ENCODE data around the gene WDFY2.

Gene WDFY2

DNA sequence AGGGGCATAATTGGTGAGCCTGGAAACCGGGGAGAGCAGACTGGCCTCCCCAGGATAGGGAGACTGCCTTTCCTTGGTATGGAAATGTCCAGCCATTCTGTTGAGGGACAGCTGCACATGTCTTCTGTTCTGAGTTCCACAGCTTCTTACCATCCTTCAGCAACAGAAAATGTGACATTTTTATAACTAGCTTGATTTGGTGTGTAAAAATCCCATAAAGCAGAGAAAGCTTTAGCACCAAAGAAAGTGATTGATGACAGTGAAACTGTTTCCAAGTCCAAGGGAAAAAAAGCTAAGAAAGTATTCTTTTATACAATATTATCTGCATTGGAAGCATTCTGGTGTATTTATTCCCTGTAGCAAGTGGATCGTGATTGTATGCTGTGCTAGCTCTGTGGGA lies 157.8 kb downstream of the WDFY2 start:
- no peak for DNase-seq

- no peak for DNase-seq
Measured at GRCh38 chr13:51742611-51743010, 158.3 kb downstream of the WDFY2 start.

- no peak for DNase-seq
Measured at GRCh38 chr13:51745243-51745642, 161.0 kb downstream of the WDFY2 start.

GRCh38 chr13:51746802-51747201 lies 162.5 kb downstream of the WDFY2 start:
- no peak for DNase-seq

DNA sequence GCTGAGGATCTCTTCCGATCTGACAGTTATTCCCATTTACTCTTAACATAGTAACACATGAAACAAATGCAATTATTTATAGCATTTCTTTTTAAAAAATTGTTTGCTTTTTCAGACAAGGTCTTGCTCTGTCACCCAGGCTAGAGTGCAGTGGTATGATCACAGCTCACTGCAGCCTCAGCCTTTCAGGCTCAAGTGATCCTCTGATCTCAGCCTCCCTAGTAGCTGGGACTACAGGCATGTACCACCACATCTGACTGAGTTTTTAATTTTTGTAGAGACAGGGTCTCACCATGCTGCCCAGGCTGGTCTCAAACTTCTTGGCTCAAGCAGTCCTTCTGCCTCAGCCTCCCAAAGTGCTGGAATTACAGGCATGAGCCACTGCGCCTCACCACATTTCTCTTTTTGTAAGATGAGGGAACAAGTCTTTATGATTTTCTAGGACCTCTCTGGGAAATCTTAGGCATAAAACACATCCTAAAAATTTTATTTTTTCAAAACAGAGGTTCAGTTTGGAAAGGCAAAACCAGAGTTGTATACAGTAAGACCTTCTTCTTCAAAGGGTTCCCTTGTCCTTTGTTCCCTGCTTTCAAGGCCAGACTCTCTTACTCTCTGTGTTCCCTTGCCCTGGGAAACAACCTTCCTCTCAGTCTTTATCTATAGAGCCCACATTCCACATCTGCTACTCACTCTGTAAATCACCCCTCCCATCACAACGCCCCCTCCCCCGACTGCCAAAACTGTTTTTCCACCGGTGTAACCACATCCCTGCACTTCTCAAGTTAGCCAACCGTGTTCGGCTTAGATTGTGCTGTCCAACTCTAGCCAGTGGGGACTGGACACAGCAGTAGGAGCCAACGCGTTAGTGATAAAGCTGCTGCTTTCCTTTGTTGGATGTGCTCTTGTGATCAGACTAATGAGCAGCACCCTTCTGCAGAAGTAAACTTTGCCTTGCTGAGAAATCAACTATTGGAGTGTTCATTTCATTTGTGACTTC lies 163.5 kb downstream of the WDFY2 start:
- DNase-seq: no peak

GRCh38 chr13:51756651-51757050 lies 172.4 kb downstream of the WDFY2 start:
- no peak for DNase-seq

- no peak for DNase-seq
Measured at GRCh38 chr13:51758691-51759090, 174.4 kb downstream of the WDFY2 start.

DNA sequence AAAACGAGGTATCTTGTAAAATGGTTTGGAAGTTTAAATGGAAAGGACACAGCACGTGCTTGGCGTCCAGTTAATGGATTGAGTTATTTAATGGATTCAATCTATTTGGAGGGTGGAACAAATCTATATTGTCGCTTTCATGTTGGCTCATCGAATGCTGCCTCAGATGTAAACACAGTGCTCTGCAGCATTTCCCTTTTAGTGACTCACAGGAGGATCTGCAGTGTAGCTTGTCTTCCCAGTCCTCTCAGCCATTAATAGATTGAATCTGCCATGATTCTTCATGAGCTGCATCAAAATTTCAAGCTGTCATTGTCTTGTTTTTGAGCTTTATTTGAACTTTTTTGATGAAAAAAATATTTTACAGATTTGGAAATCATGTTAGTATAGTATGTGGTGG lies 175.0 kb downstream of the WDFY2 start:
- DNase-seq: no peak

DNA sequence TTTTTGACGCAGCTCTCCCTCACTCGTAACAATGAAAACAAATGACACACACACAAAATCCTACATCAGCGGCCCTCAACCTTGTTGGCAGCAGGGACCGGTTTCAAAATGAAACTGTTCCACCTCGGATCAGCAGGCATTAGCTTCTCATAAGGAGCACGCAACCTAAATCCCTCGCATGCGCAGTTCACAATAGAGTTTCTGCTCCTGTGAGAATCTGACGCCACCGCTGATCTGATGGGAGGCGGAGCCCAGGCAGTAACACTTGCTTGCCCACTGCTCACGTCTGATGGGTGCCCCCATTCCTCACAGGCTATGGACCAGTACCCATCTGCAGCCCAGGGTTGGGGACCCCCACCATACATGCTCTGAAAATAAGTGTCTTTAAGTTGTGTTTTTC lies 176.3 kb downstream of the WDFY2 start:
- peak in 8 of 14 donors; percentile 15 to 58 (median 36) for DNase-seq

DNA sequence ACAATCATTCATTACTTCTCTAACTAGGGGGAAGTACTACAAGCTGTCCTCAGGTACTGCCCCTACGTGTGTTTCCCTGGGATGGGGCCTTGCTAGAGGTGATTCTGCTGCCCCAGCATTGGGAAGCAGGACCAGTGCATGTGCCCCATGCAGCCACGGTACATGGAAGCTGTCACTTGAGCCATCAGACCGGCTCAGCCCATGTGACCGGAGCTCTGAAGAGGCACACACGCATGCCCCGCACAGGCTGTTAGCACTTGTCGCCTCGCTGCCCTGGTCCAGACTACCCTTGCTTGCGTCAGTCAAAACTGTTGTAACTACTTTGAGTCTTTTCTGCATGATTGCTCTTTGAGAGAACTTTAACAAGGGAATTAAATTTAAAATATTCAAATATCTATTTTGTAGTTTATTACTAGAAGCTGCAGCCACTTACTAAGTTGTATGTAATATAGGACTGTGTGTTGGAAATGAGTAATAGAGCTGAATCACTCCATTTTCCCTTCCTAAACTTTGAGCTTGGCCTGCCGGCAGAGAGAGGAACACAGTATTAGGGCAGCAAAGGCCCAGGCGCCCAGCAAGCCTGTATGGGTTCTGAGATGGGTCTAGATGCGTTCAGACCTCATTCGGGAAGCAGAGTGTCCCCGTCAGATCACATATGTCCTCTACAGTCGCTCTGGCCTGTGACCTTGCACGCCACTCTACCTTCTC lies 177.5 kb downstream of the WDFY2 start:
- no peak for DNase-seq

DNA sequence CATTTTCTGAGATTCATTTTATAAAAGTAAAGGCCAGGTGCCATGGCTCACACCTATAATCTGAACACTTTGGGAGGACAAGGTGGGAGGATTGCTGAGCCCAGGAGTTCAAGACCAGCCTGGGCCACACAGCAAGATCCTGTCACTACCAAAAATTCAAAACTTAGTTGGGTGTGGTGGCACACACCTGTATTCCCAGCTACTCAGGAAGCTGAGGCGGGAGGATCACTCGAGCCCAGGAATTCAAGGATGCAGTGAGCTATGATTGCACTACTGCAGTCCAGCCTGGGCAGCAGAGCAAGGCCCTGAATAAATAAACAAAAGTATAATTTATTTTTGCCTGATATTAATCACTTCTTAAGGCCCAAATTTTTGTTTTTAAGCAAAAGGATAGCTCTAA lies 179.2 kb downstream of the WDFY2 start:
- no peak for DNase-seq

DNA sequence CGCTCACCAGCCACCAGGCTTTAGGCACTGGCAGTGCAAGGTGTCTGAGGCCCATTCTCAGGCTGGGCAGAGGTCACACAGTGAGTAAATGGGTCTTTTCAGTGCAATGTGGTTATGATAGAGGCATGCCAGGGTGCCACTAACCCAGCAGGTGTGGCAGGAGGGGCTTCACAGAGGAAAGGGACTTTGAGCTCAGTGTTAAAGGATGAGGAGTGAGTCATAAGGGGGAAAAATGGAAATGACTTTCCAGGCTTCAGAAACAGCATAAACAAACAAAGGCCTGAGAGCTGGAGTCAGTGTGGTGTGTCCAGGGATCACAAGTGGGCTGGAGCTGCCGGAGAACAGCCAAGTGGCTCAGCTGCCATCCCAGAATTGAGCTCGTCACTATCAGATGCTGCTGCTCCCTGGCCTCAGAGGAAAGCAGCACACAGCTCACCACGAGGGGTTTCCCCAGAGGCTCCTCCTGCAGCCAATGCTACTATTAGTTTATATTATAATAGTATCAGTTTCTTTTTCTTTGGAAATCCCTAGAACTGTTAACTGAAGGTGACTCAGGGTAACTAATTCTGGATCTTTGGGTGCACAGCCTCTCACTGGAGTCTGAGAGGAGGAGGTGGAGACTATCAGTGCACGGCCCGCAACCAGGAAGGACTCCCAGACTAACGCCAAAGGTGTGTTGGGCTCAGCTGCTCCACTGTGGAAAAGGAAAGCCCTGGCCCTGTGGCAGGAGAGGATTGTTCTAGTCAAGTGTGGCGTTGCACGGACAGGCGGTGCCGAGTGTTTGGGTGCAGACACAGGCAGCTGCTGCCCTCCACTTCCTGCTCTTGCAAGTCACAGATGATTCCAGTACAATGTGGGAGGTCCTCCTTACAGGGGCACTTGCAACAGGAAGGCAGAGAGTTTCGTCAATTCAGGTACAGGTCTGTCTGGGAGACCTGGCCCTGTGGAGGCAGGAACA lies 180.2 kb downstream of the WDFY2 start:
- peak in 12 of 14 donors; percentile 10 to 91 (median 64) for DNase-seq

DNA sequence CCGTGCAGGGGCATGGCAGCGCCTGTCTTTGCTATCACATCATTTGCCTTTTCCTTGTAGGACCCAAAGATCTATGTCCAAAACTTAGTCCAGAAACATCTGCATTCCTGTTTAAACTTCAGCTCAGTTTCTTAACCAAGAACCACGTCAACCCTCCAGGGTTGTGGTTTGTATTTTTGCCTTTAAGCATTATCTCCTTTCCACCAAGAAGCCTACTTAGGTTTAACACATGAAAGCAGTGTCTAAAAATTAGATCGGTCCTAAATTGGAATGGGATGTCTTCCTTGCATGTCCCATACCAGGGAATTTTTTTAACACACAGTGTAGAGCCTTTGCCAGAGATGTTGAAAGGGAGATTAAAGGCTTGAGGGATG lies 180.9 kb downstream of the WDFY2 start:
- no peak for DNase-seq

DNA sequence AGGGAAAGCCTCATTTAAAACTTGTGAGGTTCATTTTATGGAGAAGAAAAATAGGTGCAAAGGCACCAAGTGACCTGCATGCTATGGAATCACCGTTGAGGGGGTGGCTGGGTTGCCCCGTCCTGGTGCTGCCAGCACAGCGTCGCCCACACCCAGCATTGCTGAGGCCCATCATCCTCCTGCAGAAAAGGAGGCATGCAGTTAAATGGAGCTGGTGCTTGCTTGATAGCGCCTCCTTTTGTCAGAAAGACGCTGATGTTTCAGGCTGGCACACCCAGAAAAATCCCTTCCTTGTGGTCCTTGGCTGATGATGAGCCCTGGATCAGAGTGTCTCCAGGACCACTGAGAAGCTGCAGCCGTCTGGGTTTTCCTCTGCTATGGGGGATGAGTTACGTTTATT lies 182.8 kb downstream of the WDFY2 start:
- no peak for DNase-seq

GRCh38 chr13:51768378-51768921 lies 184.2 kb downstream of the WDFY2 start:
- DNase-seq: no peak

DNA sequence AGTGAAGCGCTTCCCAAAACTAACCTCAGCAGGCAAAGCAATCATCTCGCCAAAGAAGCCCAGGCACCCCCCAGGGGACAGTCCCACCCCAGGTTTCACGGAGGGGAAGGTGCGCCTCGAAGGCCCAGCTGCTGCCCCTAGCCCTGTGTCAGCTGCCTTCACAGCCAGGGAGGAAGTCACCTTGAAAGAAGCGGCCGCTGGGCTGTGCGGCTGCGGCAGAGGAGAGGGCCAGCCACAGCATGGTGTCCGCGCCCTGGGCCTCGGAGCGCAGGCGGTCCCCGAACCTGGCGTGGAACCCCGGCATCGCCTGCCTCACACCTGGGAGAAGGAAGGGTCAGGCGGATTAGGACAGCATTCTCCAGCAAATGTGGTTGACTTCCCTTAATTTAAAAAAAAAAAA lies 184.7 kb downstream of the WDFY2 start:
- DNase-seq: no peak

DNA sequence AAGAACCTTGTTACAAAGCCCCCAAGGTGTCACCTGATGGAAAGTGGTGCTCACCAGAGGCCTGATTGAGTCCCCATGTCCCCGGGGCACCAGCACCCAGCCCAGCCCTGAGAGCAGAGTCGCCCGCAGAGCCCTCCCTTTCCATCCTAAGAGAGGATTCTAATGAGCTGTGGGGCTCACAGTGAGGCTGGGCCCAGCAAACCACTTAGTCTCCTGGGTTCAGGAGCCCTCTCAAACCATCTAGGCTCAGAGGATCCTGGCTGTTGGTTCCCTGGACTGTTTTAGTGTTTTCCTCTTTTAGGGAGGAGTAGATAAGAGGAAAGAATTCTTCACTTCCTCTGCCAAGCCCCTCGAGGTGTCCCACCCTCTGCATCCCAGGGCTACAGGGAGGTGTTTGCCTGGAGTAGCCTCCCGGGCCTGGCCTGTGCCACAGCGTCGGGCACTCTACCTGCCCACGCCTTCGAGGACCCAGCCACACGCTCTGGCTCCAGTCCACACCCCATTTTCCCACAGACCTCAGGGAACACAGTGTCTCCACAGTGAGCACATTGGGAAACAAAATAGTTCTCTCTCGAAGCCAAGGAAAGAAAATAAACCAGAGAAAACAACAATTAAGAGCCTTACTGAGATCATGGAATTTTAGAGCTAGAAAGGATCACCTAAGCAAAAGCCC lies 185.3 kb downstream of the WDFY2 start:
- DNase-seq: peak in 4 of 14 donors; percentile 8 to 26 (median 20)

DNA sequence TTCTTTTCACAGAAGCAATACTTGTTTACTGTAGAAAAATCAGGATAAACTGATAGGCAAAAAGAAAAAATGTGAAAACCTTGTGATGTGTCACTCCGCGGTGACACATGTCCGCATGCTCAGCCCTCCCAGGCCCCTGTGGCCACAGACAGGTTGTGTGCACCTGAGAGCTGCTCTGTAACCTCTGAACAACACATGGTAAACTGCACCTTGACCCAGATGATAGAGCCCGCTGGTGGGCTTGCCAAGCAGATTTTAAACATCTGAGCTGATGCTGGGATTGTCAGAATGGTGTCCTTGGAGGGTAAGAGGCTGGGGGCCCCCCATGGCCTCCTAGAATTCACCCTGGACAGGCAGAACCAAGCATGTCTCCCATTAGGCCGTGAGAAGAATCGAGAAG lies 185.9 kb downstream of the WDFY2 start:
- DNase-seq: no peak

DNA sequence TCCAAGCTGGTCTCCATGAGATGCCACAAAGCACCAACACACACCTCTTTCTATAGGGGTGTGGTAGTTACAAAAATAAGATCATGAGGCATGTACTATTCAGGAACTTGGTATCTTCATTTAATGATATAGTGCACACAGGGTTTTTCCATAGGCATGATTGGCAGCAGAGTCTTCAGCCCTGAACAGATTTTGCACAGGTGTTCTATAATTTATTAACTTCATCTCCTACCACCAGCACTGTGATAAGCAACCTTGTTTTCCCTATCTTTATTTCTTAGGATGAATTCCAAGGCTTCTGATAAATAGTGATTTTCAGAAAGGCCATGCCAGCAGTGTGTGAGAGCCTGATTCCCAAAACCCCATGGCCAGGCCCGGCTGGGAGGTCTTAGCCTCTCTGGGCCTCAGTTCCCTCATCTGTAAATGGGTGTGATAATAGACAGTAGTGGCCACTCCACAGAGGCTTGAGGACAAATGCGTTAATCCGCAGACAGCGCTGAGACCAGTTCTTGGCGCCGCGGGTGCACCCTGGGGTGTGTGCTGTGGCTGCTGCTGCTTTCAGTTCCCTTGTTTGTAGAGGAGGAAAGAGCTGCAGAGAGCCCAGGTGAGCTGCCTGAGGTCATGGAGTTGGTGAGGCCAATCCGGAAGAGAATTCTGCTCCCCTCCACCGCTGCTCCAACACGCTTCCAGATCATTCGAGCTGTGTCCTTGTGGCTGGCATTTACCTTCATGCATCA lies 186.6 kb downstream of the WDFY2 start:
- DNase-seq: peak in 1 of 14 donors; percentile 75

DNA sequence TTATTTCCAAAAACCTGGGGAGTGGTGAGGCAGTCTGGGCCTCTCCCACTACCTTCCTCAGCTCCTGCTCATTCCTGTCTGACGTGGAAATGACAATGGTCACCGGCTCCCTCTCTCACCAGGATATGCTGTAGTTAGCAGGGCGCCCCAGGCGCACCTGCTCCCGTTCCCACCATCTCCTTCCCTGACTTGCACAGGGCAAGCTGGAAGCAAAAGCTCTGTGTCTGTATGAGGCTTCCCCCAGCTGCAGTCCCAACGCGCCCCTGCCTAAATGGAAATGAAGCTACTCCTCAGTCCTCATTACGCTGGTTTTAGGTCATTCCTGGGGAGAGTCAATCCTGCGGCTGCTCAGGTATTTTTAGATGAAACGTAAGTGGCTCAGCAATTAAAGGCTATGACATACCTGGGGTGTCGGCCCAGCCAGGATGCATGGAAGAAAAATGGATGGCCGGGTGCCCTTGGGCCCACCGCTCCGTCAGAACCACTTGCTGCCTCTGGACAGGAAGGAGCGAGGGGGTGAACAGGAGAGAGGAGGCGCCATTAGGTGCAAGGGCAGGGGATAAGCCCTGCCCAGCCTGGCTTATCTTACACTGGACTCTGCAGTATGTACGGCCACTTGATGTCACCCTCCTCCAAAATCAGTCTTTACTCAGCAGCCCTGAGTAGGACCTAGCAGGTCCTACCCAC lies 187.3 kb downstream of the WDFY2 start:
- peak in 1 of 14 donors; percentile 84 for DNase-seq
